Kidney glomerular epithelial cell (primary cell): ENCODE measurements around the gene KLF14.
"Not testable (repeated sequence)": the region's sequence is repeated elsewhere in the genome, so short reads cannot be mapped to it uniquely, and the experiment has no call there.

ENCODE experiments used
- DNase-seq: peaks from one replicate; lab custom pipeline; 2025; lab: John Stamatoyannopoulos, UW

The KLF14 gene

DNA sequence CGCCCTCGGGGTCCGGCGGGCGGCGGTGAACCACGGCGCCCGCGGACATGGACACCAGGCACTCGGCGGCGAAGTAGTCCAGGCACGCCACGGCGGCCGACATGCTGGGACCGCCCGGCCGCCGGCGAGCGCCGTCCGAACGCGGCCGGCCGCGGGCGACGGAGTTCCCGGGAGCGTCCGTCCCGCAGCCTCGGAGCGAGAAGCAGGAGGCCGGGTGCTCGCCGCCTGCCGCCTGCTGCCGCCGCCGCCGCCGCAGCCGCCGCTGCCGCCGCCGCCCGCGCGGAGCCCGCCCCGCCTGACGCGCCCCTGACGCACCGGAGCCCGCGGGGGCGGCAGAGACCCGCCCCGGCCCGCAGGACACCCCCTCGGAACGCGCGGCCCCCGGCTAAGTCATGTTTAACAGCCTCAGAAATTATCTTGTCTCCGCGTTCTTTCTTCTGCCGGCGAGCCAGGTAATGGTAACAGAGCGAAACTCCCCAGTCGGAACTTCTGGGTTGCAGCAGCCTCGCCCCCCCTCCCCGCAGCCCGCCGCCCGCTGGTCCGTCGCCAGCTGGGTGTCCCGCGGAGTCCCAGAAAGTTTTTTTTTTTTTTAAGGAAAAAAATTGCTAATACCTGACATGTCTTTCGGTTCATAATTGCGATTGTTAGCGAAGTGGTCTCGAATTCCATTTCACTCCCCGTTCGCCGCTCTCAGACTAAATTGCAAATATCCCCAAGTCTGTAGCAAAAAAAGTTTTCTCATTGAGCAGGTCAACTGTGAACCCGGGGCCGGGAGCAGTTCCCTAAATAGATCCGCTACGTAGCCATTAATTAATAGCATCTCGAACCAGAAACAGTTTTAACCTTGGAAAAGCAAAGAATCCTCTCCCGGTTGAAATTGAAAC lies at the start of gene KLF14:
Gene KLF14, minus strand, starts transcription at position 277 of the 884 bp plus-strand sequence. Its CDS starts 174 bp downstream, at position 103.
- DNase-seq, result peak; percentile 27

DNA sequence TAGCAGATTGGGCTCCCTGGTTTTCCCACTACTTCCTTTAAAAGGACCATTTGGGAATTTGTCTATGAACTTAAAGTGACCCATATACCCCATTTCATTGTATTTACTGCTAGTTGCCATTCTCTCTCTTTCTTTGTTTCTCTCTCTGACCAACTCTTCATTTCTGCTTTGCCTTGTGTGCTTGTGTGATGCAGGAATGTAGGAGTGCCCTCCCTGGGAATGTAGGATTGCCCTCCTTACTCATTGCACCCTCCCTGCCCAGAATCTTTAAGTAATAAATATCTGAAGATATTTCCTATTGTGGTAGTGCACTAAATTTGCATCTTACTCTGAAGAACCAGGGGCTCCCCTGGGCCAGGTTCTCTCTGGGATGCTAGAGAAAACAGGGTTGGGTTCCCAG lies 47.3 kb upstream of the KLF14 start:
- DNase-seq, result no peak

DNA sequence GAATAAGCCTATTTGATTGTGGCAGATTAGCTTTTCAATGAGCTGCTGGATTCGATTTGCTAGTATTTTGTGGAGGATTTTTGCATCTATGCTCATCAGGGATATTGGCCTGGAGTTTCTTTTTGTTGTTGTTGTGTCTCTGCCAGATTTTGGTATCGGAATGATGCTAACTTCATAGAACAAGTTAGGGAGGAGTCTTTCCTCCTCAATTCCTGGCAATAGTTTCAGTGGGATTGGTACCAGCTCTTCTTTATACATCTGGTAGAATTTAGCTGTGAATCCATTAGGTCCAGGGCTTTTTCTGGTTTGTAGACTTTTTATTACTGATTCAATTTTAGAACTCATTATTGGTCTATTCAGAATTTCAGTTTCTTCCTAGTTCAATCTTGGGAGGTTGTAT lies 43.4 kb upstream of the KLF14 start:
- no peak for DNase-seq

DNA sequence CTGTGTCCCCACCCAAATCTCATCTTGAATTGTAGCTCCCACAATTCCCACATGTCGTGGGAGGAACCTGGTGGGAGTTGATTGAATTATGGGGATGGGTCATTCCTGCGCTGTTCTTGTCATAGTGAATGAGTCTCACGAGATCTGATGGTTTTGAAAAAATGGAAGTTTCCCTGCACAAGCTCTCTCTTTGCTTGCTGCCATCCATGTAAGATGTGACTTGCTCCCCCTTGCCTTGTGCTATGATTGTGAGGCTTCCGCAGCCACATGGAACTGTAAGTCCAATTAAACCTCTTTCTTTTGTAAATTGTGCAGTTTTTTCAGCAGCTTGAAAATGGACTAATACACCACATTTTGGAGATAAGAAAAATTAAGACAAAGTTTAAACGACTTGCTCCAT lies 38.4 kb upstream of the KLF14 start:
- DNase-seq, result not testable (repeated sequence)

DNA sequence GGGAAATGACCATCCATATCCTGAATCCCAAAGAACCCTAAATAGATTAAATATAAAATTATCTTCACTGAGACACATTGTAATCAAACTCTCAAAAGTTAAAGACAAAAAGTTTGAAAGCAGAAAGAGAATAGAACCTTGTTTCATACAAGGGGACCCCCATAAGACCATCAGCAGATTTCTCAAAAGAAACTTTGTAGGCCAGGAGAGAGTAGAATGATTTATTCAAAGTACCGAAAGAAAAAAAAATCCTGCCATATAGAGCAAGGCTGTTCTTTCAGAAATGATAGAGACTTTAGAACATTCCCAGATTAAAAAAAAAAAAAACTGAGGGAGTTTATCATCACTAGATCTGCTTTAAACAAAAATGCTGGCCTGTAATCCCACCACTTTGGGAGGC lies 34.8 kb upstream of the KLF14 start:
- no peak for DNase-seq

DNA sequence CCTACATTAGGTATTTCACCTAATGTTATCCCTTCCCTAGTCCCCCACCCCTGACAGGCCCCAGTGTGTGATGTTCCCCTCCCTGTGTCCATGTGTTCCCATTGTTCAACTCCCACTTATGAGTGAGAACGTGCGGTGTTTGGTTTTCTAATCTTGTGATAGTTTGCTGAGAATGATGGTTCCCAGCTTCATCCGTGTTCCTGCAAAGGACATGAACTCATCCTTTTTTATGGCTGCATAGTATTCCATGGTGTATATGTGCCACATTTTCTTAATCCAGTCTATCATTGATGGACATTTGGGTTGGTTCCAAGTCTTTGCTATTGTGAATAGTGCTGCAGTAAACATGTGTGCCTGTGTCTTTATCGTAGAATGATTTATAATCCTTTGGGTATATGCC lies 30.6 kb upstream of the KLF14 start:
- not testable (repeated sequence) for DNase-seq

DNA sequence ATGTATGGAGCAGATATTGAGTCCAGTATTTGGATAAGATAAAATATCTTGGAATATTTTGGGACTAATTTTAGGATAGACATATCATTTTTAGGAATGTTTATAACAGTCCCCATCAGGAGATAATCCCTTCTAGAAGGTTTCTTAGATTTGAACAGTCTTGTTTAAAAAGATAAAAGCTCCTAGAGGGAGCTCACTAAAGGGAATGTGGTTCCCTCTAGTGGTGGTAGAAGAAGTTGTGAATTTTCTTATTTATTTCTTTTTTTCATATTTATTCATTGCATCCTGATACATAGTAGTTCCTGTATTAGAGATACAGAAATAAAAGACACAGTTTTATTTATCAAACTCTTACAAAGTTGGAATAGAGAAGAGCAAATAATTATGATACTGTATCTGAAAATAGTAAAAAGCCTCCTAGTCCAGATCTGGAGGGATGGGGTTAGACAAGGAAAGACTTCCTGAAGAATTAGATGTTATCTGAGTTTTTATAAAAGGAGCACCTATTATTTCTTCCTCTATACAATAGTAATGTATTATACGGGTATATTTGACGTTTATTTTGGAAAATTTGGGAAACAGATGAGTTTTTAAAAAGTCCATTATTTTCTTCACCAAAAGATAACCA lies 24.5 kb upstream of the KLF14 start:
- DNase-seq, result peak; percentile 72

DNA sequence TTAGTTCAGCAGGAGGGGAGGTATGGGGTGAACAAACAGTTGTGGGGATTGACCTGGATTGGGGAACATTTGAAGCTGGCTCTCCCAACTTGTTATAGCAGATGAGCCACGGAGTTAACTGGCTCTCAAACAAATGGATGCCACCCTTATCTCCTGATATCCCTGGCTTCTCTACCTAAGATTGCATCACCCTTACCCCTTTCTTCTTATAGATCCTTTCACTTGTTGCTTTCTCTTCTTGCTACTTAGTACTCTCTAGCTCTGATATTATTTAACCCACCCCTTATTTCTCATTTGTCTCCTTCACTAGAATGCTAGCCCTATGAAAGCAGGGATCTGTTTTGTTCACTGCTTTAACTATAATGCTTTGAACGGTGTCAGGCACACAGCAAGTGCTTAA lies 22.3 kb upstream of the KLF14 start:
- no peak for DNase-seq

DNA sequence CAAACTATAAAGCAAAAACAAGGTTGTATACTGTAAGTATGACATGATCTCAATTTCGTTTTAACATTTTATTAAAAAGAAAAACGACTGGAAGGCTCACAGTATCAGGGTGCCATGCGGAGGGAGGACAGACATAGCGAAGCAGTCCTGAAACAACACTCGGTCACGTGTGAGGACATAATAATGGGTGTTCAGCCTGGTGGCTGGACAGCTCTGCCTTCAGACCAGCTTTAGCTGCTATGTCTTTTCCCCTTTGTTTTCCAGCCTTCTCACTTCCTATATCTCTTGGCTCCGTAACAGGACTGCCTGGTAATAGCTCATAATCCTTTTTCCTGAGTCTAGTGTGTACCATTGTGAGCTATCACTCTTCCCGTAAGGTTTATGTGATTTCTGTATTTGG lies 18.4 kb upstream of the KLF14 start:
- DNase-seq, result no peak

DNA sequence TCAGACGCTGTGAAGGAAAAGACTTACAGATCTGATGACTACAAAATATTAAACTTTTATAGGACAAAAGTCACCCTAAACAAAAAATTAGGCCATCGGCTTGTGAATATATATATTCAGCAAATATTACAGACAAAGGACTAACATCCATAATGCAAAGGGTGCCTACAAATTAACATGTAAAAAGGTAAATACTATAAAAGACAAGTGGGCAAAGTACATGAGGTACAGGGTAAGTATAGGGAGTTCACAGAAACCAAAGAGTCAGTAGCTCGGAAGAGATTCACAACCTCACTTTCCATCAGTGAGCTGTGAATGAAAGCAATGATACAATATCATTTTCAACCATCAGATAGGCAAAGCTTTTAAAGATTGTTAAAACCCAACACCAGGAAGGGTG lies 16.7 kb upstream of the KLF14 start:
- no peak for DNase-seq

DNA sequence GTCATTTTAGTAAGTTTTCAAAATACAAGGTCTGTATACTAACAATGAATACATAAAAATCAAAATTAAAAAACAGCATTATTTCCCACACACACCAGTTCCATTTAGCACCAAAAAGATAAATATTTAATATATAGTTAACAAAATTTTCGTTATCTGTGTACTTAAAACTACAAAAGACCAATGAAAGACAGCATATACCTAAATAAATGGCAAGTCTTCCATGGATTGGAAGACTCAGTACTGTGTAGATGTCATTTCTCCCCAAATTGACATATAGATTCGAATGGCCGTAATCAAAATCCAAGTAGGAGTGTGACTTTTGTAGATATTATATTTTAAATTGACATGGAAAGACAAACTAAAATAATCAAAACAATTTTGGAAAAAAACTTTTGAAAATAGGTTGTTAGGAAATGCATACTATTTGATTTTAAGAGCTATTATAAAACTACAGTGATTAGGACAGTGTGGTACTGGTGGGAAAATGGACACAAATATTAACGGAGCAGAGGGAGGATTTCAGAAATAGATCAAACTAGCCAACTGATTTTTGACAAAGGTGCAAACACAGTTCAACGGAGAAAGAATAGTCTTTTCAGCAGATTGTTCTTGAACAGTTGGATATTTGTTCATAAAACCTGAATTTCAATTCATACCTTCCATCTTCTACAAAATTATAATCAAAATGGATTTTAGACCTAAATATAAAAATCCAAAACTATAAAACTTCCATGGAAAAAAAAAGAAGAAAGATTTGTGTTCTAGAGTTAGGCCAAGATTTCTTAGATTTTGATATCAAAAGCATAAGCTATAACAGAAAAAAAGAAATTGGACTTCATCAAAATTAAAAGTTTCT lies 14.8 kb upstream of the KLF14 start:
- no peak for DNase-seq

DNA sequence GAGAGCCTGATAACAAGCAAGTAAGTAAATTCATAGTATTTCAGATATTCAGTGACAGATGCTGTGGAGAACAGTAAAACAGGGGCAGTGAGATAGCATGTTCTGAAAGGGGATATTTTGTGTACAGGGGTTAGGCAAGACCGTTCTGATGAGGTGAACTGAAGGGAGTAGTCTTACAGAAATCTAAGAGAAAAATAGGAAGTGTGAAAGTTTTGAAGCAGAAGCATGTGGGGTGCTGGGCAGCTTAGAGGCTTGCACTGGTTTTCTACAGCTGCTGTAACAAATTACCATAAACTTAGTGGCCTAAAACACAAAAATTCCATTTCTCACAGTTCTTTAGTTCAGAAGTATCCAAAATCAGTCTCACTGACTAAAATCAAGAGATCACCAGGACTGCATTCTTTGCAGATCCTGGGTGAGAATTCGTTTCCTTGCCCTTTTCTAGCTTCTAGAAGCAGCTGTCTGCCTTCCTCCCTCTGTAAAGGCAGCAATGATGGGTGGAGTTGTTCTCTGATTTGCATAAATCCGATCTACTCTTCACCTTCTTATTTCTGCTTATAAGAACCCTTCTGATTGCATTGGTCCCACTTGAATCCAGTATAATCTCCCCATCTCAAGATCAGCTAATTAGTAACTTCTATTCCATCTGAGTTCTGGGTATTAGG lies 7.5 kb upstream of the KLF14 start:
- no peak for DNase-seq

DNA sequence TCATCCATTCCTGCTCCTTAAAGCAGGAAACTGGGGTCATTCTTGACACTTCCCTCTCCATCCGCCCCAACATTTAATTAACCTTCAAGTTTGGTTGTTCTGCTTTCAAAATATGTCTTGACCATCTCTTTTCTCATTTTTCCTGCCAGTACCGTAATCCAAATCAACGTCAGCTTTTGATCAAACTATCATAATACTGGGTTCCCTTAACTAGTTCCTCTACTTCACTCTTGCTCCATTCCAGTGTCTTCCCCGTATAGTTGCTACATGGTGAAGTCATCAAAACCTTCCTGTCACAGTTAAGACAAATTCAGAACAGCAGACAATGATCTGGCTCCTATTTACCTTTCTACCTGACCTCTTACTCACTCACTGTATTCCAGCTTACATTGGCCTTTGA lies 6.6 kb upstream of the KLF14 start:
- no peak for DNase-seq

DNA sequence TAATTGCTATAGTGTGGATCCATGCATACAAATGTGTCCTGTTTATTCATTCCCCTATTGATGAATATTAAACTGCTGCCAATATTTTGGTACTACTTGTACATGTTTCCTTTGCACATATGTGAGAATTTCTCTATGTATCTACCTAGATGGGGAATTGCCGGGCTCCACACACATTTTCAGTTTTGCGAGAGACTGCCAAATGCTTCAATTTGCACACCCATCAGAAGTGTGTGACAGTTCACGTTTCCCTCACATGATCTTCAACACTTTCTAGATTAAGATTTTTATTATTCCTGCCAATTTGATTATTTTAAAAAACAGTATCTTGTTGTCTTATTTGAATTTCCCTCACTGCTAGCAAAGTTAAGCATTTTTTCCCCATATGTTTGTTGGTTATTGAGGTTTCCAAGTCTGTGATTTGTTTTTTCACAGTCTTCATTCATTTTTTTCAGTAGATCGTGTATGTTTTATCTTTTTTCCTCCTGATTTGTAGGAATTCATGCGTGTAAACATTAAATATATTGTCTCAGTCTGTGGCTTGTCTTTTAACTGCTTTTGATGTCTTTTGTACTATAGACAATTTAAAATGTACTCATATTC lies 2.4 kb upstream of the KLF14 start:
- no peak for DNase-seq

DNA sequence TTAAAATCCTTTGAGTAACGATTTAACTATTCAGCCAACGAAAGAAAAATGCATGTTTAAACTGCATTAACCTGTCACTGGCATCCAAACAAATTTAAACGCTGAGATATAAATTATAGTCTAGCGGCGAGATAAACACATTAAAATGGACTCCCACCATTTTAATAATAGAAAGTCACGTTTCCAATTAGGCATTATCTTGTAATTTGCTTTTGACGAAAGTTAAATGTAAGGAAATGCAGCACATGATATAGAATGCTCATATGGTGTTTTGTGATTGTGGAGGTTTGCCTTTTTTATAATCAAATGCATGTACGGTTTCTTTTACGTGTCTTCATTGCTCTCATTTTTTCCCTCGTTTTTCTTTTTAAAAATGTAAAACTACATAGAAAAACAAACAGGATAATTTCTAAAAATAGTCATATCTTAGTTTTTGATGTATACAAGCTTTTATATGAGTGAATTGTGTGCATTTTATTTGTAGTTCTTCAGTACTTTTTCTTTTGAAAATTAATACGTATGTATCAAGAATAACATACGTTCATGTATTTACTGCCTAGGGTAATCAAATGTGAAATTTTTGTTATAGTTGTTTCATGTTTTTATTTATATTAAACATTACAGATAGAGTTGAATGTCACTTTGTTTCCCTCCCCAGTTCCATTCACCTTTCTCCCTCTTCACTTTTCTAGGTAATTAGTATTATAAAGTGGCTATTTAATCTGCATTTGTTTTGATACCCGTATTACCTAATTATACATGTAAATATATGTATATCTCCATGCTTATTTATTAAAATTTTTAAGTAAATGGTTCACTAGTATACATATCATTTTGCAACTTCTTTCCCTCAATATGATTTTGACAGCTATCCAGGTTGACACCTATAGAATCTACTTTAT lies 1.1 kb upstream of the KLF14 start:
- no peak for DNase-seq

DNA sequence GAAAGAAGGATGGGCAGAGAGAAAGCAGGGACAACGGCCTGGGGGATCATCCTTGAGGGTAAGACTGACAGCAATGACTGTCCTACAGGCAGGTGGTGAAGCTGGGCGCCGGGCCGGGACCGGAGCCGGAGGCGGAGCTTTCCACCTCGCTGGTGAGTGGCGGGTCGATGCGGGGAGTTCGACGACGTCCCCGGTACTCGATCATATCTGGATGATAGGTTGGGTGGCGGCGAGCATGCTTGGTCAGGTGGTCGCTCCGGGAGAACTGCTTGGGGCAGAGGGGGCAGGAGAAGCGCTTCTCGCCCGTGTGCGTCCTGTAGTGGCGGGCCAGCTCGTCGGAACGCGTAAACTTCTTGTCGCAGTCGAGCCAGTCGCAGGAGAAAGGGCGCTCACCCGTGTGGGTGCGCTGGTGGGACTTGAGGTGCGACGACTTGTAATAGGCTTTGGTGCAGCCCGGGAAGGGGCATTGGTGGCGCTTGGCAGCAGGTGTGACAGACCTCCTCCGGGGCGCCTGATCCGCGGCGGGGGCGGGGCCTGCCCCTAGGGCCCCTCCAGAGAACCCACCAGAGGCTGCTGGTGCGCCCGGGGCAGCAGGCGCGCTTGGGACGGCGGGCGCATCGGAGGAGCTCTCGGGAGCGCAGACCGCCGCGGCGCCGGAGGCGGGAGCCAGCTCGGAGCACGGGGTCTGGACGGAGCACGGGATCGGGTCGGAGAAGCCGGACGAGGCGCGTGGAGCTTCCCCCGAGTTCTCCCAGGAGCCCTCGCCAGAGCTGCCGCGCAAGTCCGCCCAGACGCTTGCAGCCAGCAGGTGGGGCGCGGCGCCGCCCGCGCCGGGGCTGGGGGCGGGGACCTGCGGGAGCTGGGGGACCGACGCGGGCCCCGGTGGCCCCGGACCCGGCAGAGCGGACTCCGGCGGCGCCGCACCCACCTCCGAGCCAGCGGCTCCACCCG lies 752 bp downstream of the KLF14 start:
- no peak for DNase-seq

DNA sequence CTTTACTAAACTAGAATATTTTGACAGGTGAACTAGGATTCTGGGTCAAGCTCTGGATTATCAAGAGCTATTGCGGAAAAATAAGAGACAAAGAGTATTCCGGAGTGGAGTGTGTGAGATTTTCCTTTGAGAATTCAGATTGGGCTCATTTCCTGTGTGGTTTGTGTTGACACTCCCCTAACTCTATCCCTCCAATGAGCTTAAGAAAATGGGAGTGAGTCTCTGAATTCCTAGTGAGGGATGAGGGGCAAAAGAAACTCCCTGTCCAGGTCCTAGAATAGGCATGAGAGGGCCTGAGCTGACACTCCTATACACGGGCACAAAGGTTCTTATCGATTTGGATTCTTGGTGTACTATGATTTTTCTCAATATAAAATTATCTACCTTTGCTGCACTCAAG lies 10.2 kb downstream of the KLF14 start:
- no peak for DNase-seq

DNA sequence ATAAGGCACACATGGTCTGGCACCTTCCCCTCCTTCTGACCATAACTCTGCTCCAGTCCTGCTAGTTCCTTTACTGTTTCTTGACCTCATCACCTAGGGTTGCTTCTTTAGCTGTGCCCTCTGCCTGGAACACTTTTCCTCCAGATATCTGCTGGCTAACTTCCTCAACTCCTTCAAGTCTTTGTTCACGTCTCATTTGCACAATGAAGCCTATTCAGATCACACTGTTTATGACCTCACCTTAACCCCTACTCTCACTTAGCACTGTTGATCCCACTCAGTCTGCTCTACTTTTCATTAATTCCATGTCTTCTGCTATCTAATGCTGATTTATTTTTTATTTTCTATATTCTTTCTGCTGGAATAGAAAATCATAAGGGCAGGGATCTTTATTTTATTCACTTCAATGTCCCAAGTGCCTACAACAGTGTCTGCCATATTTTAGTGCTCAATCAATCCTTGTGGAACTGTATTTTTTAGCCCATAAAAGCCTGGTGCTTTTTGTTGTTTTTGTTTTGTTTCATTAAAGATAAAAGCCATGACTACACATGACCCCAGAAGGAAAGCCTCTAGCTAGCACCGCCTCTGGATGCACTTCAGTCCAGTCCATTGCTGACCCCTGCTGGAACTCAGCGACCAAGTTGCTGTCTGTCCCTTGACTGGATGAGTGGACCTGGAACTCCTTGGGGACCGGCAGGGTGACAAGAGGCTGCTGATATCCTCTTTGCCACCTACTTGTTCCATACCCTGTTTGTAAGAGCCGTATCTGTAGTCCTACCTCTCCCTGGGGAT lies 12.3 kb downstream of the KLF14 start:
- peak; percentile 76 for DNase-seq

DNA sequence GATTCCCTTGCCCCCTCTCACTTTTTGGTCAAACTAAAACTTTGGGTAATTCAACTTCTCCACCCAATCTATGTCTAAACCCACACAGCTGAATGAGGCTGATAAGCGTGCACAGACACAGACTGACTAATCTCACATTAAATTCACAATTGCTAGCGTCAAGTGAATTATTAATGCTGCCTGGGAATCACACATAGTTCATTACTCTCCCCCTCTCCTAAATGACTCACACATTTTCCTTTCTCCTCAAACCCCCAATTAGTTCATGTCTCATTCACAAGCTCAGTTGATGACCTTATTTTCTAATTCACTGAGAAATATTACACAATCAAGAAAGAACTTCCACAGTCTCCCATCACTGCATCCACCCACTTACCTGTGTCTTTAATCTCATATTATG lies 14.5 kb downstream of the KLF14 start:
- DNase-seq, result peak; percentile 80
